ENCODE measurements around the gene NDUFA12.

- TF ChIP-seq, protein P1, sequence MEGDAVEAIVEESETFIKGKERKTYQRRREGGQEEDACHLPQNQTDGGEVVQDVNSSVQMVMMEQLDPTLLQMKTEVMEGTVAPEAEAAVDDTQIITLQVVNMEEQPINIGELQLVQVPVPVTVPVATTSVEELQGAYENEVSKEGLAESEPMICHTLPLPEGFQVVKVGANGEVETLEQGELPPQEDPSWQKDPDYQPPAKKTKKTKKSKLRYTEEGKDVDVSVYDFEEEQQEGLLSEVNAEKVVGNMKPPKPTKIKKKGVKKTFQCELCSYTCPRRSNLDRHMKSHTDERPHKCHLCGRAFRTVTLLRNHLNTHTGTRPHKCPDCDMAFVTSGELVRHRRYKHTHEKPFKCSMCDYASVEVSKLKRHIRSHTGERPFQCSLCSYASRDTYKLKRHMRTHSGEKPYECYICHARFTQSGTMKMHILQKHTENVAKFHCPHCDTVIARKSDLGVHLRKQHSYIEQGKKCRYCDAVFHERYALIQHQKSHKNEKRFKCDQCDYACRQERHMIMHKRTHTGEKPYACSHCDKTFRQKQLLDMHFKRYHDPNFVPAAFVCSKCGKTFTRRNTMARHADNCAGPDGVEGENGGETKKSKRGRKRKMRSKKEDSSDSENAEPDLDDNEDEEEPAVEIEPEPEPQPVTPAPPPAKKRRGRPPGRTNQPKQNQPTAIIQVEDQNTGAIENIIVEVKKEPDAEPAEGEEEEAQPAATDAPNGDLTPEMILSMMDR (conservative IDR thresholded peaks at IDR 0.05; ENCODE audit: low read depth, low read length) = no peak
- TF ChIP-seq EZH2 (IDR thresholded peaks at IDR 0.05; ENCODE audit: borderline replicate concordance, low read depth, low read length, poor library complexity, severe bottlenecking) = no peak
Measured at GRCh38 chr12:95017482-95017881, 14.0 kb upstream of the NDUFA12 start.

Measured in A673 (cell line).